C4-2B (cell line): ENCODE data around the gene MACROH2A2.

Experiments
- H3K27ac ChIP-seq: fragments of 450-650 bp; 2 replicates; pipeline ENCODE4 v1.5.1; 2017
- ZFX ChIP-seq: fragments of 450-650 bp; IDR thresholded peaks from 2 replicates; pipeline ENCODE4 v1.6.1; 2017
- TF ChIP-seq, protein P1 (sequence below): fragments of 450-650 bp; conservative IDR thresholded peaks from 2 replicates; pipeline ENCODE4 v1.5.1; 2017; ENCODE audit warnings: mild to moderate bottlenecking

The MACROH2A2 gene

GRCh38 chr10:70101668-70102067 lies 49.0 kb downstream of the MACROH2A2 start:
- TF ChIP-seq ZFX: no peak
- TF ChIP-seq, protein P1, sequence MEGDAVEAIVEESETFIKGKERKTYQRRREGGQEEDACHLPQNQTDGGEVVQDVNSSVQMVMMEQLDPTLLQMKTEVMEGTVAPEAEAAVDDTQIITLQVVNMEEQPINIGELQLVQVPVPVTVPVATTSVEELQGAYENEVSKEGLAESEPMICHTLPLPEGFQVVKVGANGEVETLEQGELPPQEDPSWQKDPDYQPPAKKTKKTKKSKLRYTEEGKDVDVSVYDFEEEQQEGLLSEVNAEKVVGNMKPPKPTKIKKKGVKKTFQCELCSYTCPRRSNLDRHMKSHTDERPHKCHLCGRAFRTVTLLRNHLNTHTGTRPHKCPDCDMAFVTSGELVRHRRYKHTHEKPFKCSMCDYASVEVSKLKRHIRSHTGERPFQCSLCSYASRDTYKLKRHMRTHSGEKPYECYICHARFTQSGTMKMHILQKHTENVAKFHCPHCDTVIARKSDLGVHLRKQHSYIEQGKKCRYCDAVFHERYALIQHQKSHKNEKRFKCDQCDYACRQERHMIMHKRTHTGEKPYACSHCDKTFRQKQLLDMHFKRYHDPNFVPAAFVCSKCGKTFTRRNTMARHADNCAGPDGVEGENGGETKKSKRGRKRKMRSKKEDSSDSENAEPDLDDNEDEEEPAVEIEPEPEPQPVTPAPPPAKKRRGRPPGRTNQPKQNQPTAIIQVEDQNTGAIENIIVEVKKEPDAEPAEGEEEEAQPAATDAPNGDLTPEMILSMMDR: no peak
- no peak overlapping the region for H3K27ac ChIP-seq

DNA sequence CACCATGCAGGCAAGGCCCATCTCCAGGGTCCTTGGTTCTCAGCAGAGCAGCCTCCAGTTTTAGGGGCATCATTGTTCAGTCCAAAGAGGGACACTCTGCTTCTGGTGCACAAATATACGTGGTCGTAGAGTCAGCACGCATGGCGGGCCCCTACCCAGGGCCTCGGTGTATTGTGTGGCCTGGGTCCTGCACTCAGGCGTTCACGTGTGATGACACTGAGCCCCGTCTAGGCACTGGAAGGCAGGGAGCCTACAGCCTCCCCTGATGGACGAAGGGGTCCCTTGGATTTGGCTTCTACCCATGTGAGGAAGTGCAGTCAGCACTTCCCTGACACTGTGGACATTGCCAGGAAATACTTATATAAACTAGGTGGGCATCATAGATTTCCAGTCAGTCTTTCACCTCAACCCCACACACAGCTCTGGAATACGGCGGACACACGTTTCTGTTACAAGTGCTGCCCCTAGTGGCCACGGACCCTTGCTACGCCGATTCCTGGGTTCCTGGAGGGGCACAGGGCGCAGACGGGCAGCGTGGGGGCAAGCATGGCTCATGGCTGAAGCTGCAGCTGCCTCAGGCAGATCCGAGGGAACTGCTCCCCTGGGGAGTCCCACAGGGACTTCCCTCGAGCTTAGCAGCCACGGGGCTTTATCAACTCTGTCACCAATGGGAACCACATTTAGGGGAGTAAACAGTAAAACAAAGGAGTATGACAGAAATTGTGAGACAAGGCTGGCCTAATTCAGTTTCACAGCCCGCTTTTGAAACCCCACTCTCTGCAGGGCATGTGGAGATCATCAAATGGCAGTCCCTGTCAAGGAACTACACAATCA lies 54.5 kb downstream of the MACROH2A2 start:
- TF ChIP-seq ZFX: no peak
- TF ChIP-seq, protein P1: peak; percentile 84
- no peak overlapping the region for H3K27ac ChIP-seq

DNA sequence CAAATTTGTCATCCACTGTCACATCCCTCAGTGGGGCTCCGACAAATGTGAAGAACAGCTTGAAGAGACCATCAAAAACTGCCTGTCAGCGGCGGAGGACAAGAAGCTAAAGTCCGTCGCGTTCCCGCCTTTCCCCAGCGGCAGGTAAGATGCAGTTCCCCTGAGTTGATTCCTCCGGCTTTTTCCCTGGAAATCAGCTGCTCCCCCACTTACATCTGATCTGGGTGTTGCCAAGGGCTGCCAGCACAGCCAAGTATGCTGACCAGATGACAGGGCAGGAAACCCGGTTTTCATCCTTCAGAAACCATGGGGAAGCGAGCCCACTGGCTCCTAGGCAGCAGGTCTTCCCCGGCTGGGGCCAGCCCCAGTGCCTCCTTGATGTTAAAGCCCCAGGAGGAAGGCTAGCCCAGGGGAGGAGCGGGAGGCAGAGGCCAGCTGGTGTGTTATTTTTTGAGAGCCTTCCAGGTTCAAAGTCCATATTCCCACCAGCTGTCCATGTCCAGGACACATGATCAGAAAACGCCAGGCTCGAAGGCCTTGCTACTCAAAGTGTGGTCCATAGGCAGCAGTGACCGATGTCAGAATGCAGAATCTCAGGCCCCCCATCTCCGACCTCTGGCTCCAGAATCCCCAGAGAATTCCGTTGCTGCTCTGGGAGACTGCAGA lies 56.6 kb downstream of the MACROH2A2 start:
- TF ChIP-seq ZFX: no peak
- TF ChIP-seq, protein P1: no peak
- H3K27ac ChIP-seq: no peak overlapping the region

DNA sequence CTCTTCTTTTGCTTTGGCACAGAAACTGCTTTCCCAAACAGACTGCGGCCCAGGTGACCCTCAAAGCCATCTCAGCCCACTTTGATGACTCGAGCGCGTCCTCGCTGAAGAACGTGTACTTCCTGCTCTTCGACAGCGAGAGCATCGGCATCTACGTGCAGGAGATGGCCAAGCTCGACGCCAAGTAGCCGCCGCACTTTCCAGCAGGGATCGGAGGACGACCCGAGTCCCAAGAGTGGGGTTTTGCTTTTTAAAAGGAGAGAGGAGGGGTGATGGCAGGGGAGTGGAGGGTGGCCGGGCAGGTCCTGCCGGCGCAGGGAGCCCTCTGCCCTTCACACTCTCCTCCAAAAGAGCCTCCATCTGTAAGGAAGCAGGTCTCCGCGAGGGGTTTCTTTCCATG lies 58.9 kb downstream of the MACROH2A2 start:
- H3K27ac ChIP-seq: no peak overlapping the region
- no peak for TF ChIP-seq ZFX
- TF ChIP-seq, protein P1: no peak

- TF ChIP-seq, protein P1: no peak
- TF ChIP-seq ZFX: no peak
- H3K27ac ChIP-seq: no peak overlapping the region
These were observed 59.4 kb downstream of the MACROH2A2 start for GRCh38 chr10:70112071-70112470.

DNA sequence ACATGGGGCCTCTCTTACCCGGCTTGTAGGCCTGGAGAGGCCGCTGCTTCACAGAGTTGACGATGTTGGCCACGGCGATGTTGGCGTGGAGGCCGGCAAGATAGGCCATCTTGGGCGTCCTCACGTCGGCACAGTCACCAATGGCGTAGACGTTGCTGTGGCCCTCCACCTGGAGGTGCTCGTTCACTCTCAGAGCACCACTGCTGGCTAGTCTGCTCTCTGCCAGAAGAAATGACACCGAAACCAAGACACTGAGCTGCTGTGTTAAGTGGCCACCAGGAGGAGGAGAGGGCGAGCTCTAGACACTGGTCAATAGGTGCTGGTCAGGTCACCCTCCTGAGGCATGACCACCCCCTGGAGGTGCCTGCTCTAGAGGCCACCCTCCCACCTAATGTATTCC lies 62.3 kb downstream of the MACROH2A2 start:
- H3K27ac ChIP-seq: no peak overlapping the region
- TF ChIP-seq, protein P1: no peak
- TF ChIP-seq ZFX: no peak

GRCh38 chr10:70115948-70116682 lies 63.5 kb downstream of the MACROH2A2 start:
- H3K27ac ChIP-seq: no peak overlapping the region
- no peak for TF ChIP-seq ZFX
- TF ChIP-seq, protein P1: peak; percentile 96
